Stomach (tissue), 9 donors: ENCODE measurements around the gene ARHGAP26. TPM values are rescaled to one million over a fixed set of nuclear protein-coding genes. Genes with fewer than 3 reads are reported as not detected.

Experiments
- DNase-seq, 2 donors: peaks; one replicate each; pipeline versions ENCODE4 v3.0.0 to v3.0.0-alpha.2; 2013 to 2019
- H3K27ac ChIP-seq, 5 donors: fragments of 200-600 bp in 4 of 5; sonication (generic) in 4 of 5; one replicate each; pipeline ENCODE4 v1.5.1; 2013 to 2019; ENCODE audit warnings: mild to moderate bottlenecking in 1 of 5, moderate library complexity in 1 of 5
- H3K27me3 ChIP-seq, 3 donors: fragments of 200-600 bp; sonication (generic); one replicate each; pipeline ENCODE4 v1.5.1; 2017 to 2019; ENCODE audit warnings: mixed run types in 1 of 3
- H3K36me3 ChIP-seq, 4 donors: fragments of 200-600 bp; sonication (generic); 1 replicate in 3 of 4; 2 replicates in 1 of 4; pipeline ENCODE4 v1.5.1; 2016 to 2019
- H3K4me1 ChIP-seq, 4 donors: fragments of 200-600 bp; sonication (generic); one replicate each; pipeline ENCODE4 v1.5.1; 2016 to 2019
- H3K4me3 ChIP-seq, 4 donors: fragments of 200-600 bp; sonication (generic) in 3 of 4; one replicate each; pipeline ENCODE4 v1.5.1; 2016 to 2019; ENCODE audit warnings: mild to moderate bottlenecking in 1 of 4
- H3K9me3 ChIP-seq, 4 donors: fragments of 200-600 bp; sonication (generic); one replicate each; pipeline ENCODE4 v1.5.1; 2016 to 2019
- EP300 ChIP-seq: sonication (generic); formaldehyde crosslinking; IDR thresholded peaks from one replicate; pipeline ENCODE4 v1.6.1; 2017; ENCODE audit warnings: antibody characterized with exemption
- POLR2A ChIP-seq, 4 donors: fragments of 450-650 bp; IDR thresholded peaks; one replicate each; pipeline ENCODE4 v1.6.1; 2016; ENCODE audit warnings: antibody characterized with exemption in 4 of 4, control low read depth in 2 of 4, mild to moderate bottlenecking in 1 of 4, moderate library complexity in 1 of 4
- POLR2AphosphoS5 ChIP-seq, 3 donors: sonication (generic); formaldehyde crosslinking; IDR thresholded peaks; one replicate each; pipeline ENCODE4 v1.6.1; 2016; ENCODE audit warnings: antibody characterized with exemption in 3 of 3
- WGBS, 5 donors: extraction: QIAGEN DNeasy Blood & Tissue Kit in 3 of 5; methylation state at CpG; one replicate each; pipeline versions ENCODE4 v1.1.5 to v1.1.7; 2013 to 2018; 5-methylcytosine and 5-hydroxymethylcytosine counted together
- intact Hi-C: fragments of 100-400 bp; cut with DNase I; formaldehyde crosslinking; loops from one replicate; pipeline ENCODE4 v1.15.1; 2023; ENCODE audit warnings: low total_unique reads
- polyA plus RNA-seq, 3 donors: library from polyadenylated mRNA; stranded (reverse); fragments of 200-250 nt; gene quantifications; one replicate each; pipeline ENCODE4 v1.2.3, GENCODE V29; 2013
- total RNA-seq, 5 donors: library from RNA; depleted of rRNA; stranded (reverse); fragments of >200 nt; gene quantifications; one replicate each; pipeline versions ENCODE4 v1.1.0 to v1.2.3, GENCODE V29; 2014 to 2016
- TF ChIP-seq, protein P1 (sequence below), 7 experiments: fragments of 450-650 bp in 4 of 7; fragments of 200-600 bp in 3 of 7; sonication (generic) in 3 of 7; IDR thresholded peaks; one replicate each; pipeline ENCODE4 v1.5.1; 2016 to 2019; ENCODE audit warnings: antibody characterized with exemption in 7 of 7, control low read depth in 2 of 7, mild to moderate bottlenecking in 1 of 7
- donor health status: healthy with polysubstance abuse.
- donor health status: Bipolar disorder and iron deficiency.
- donor health status: healthy.

The ARHGAP26 gene
- total and polyA plus RNA-seq, 8 donors = 4.0 to 115 (median 34.1) TPM

DNA sequence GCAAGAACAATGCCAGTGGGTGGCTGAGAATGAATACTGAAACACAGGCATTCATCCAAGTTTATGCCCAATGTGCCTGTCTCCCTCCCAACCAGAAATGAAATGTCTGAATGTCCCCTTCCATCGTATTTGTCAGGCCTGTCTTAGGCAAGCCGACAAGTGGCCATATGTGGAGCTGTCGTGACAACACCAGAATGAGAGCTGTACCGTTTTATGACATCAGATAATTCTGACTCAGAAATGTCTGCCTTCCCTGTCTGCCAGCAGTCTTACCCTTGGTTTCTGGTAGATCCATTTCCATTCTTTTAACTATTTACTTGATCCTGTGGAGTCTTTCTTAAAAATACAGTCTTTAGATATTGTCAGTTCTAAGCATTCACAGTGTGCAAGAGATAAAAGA is 421.5 kb downstream of the ARHGAP26 start:
- no peak for DNase-seq
- H3K9me3 ChIP-seq = peaks cover 0 to 12% (median 6%) of the 10 kb centered on the region in 4 donors
- WGBS, 5 donors = 92 to 99% (median 96%) methylated on average over 4 of the region's 4 CpGs
- TF ChIP-seq EP300 (no peak), POLR2A (IDR thresholded peaks at IDR 0.05) (no peak), POLR2AphosphoS5 (IDR thresholded peaks at IDR 0.05) (no peak)
- TF ChIP-seq, protein P1, sequence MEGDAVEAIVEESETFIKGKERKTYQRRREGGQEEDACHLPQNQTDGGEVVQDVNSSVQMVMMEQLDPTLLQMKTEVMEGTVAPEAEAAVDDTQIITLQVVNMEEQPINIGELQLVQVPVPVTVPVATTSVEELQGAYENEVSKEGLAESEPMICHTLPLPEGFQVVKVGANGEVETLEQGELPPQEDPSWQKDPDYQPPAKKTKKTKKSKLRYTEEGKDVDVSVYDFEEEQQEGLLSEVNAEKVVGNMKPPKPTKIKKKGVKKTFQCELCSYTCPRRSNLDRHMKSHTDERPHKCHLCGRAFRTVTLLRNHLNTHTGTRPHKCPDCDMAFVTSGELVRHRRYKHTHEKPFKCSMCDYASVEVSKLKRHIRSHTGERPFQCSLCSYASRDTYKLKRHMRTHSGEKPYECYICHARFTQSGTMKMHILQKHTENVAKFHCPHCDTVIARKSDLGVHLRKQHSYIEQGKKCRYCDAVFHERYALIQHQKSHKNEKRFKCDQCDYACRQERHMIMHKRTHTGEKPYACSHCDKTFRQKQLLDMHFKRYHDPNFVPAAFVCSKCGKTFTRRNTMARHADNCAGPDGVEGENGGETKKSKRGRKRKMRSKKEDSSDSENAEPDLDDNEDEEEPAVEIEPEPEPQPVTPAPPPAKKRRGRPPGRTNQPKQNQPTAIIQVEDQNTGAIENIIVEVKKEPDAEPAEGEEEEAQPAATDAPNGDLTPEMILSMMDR (IDR thresholded peaks at IDR 0.05) = no peak
- no peaks in the 10 kb centered on the region for H3K36me3 ChIP-seq
- H3K4me1 ChIP-seq = peaks cover 0 to 18% (median 4%) of the 10 kb centered on the region in 4 donors
- no peak overlapping the region for H3K4me3 ChIP-seq
- H3K27me3 ChIP-seq = no peaks in the 10 kb centered on the region
- H3K27ac ChIP-seq = no peak overlapping the region
- intact Hi-C loops = no loop called here

DNA sequence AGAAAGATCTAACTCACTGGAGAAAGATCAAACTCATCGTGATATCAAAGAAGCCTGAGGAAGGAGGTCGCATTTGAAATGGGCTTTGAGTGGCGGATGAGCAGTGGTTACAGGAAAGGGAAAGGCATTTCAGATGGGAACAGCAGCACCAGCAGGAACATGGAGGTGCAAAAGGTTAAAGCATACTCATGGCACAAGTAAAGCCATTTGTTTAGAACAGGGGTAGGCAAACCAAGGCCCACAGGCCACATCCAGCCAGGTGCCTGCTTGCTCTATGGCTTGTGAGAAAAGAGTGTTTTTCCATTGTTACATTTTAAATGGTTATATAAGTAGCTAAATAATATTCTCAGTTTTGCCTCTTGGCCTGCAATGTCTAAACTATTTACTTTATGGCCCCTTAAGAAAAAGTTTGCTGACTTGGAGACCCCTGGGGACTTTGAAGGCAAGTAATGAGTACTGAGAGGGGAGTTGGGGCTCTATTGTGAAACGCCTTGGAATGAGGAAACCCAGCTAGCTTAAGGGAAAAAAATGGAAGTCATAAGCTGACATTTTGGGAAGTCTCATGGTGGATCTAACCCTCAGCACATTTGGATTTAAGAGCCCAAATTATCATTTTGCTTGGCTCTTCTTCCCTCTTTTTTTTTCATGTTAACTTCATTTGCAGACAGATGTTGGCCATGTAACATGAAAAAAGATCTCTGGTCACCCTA is 422.2 kb downstream of the ARHGAP26 start:
- peak in 1 of 2 donors; percentile 26 for DNase-seq
- no peak for TF ChIP-seq POLR2A (IDR thresholded peaks at IDR 0.05)
- TF ChIP-seq POLR2AphosphoS5 (IDR thresholded peaks at IDR 0.05) = no peak
- TF ChIP-seq, protein P1 (IDR thresholded peaks at IDR 0.05) = no peak
- TF ChIP-seq EP300 = no peak
- intact Hi-C loops = no loop called here
- H3K9me3 ChIP-seq = peaks cover 0 to 12% (median 7%) of the 10 kb centered on the region in 4 donors
- 91 to 97% (median 93%) methylated on average over 4 of the region's 4 CpGs for WGBS, 5 donors
- no peak overlapping the region for H3K4me3 ChIP-seq
- no peaks in the 10 kb centered on the region for H3K27me3 ChIP-seq
- no peak overlapping the region for H3K27ac ChIP-seq
- H3K36me3 ChIP-seq = no peaks in the 10 kb centered on the region
- peaks cover 0 to 18% (median 4%) of the 10 kb centered on the region in 4 donors for H3K4me1 ChIP-seq

- no peaks in the 10 kb centered on the region for H3K27me3 ChIP-seq
- intact Hi-C loops = no loop called here
- H3K4me1 ChIP-seq = peaks cover 0 to 18% (median 4%) of the 10 kb centered on the region in 4 donors
- H3K4me3 ChIP-seq = no peak overlapping the region
- no peak overlapping the region for H3K27ac ChIP-seq
- no peaks in the 10 kb centered on the region for H3K36me3 ChIP-seq
- 87 to 97% (median 93%) methylated on average over 1 of the region's 1 CpG for WGBS, 5 donors
- no peak for TF ChIP-seq POLR2A (IDR thresholded peaks at IDR 0.05)
- TF ChIP-seq, protein P1 (IDR thresholded peaks at IDR 0.05) = no peak
- TF ChIP-seq EP300 = no peak
- no peak for TF ChIP-seq POLR2AphosphoS5 (IDR thresholded peaks at IDR 0.05)
- peaks cover 0 to 12% (median 8%) of the 10 kb centered on the region in 4 donors for H3K9me3 ChIP-seq
- no peak for DNase-seq
Observed at GRCh38 chr5:143194206-143194605, 424.0 kb downstream of the ARHGAP26 start.

- intact Hi-C loops = no loop called here
- no peak for DNase-seq
- H3K36me3 ChIP-seq = no peaks in the 10 kb centered on the region
- no peak overlapping the region for H3K27ac ChIP-seq
- TF ChIP-seq POLR2AphosphoS5 (IDR thresholded peaks at IDR 0.05) (no peak), EP300 (no peak), POLR2A (IDR thresholded peaks at IDR 0.05) (no peak)
- TF ChIP-seq, protein P1 (IDR thresholded peaks at IDR 0.05) = no peak
- H3K4me1 ChIP-seq = peaks cover 0 to 18% (median 4%) of the 10 kb centered on the region in 4 donors
- H3K4me3 ChIP-seq = no peak overlapping the region
- 88 to 97% (median 94%) methylated on average over 5 of the region's 5 CpGs for WGBS, 5 donors
- peaks cover 0 to 12% (median 8%) of the 10 kb centered on the region in 4 donors for H3K9me3 ChIP-seq
- no peaks in the 10 kb centered on the region for H3K27me3 ChIP-seq
Observed at GRCh38 chr5:143194713-143195112, 424.5 kb downstream of the ARHGAP26 start.
